Immature natural killer cell (primary cell): ENCODE data around the gene HAS3. TPM values are rescaled to one million over a fixed set of nuclear protein-coding genes. Genes with fewer than 3 reads are reported as not detected.

Experiments used
- DNase-seq, 3 donors: peaks; one replicate each; pipeline ENCODE4 v3.0.0; 2022; ENCODE audit warnings: mixed read lengths in 1 of 3
- H3K27ac Mint-ChIP-seq, 6 donors: one replicate each; pipeline ENCODE4 v1.8.0; 2020; ENCODE audit warnings: mixed read lengths in 6 of 6, mild to moderate bottlenecking in 5 of 6, inconsistent platforms in 4 of 6, moderate library complexity in 3 of 6
- H3K27me3 Mint-ChIP-seq, 3 donors: one replicate each; pipeline ENCODE4 v1.8.0; 2020 to 2021; ENCODE audit warnings: low read depth in 3 of 3, mild to moderate bottlenecking in 3 of 3, mixed read lengths in 3 of 3, moderate library complexity in 3 of 3, inconsistent platforms in 1 of 3
- H3K36me3 Mint-ChIP-seq, 3 donors: one replicate each; pipeline ENCODE4 v1.8.0; 2020; ENCODE audit warnings: mixed read lengths in 3 of 3, inconsistent platforms in 2 of 3, mild to moderate bottlenecking in 2 of 3
- H3K4me1 Mint-ChIP-seq, 2 donors: one replicate each; pipeline ENCODE4 v1.8.0; 2020; ENCODE audit warnings: inconsistent platforms in 2 of 2, mild to moderate bottlenecking in 2 of 2, mixed read lengths in 2 of 2, moderate library complexity in 1 of 2
- H3K4me3 Mint-ChIP-seq, 5 donors: one replicate each; pipeline ENCODE4 v1.8.0; 2020; ENCODE audit warnings: mild to moderate bottlenecking in 5 of 5, mixed read lengths in 5 of 5, inconsistent platforms in 3 of 5, moderate library complexity in 3 of 5
- H3K9me3 Mint-ChIP-seq, 6 donors: one replicate each; pipeline ENCODE4 v1.8.0; 2020; ENCODE audit warnings: mild to moderate bottlenecking in 6 of 6, mixed read lengths in 6 of 6, inconsistent platforms in 4 of 6, moderate library complexity in 3 of 6
- polyA plus RNA-seq, 3 donors: library from polyadenylated mRNA; unstranded; fragments of 300-500 nt; fragmentation: Illumina TruSeq; gene quantifications; one replicate each; pipeline ENCODE4 v1.2.3, GENCODE V29; 2021

HAS3 gene
- polyA plus RNA-seq, 3 donors from 2014 or later: 0.32 to 0.35 TPM; not detected in 1

DNA sequence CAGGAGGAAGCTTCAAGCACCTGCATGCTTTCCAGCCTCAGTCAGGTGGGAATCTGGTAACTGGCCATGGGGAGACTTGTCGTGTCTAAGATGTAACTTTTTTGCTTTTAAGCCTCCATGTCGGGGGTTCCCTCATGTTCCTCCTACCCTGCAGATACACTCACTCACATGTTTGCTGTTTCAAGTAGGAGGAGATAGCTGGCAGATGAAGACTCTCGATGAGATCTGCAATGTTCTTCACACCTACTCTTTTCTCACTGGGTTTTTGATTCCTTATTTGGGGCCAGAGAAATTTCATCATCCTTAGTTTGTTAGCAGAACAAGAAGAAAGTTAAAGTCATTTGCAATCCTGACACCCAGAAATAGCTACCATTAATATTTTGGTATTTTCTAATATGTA lies 51.7 kb downstream of the HAS3 start:
- Mint-ChIP-seq H3K4me3 (no peak overlapping the region), H3K4me1 (no peaks in the 10 kb centered on the region), H3K9me3 (no peaks in the 10 kb centered on the region), H3K27ac (peak overlapping the region in 1 of 6 donors; percentile 18), H3K36me3 (peaks cover 41 to 54% (median 47%) of the 10 kb centered on the region in 3 donors), H3K27me3 (no peaks in the 10 kb centered on the region)
- no peak for DNase-seq

DNA sequence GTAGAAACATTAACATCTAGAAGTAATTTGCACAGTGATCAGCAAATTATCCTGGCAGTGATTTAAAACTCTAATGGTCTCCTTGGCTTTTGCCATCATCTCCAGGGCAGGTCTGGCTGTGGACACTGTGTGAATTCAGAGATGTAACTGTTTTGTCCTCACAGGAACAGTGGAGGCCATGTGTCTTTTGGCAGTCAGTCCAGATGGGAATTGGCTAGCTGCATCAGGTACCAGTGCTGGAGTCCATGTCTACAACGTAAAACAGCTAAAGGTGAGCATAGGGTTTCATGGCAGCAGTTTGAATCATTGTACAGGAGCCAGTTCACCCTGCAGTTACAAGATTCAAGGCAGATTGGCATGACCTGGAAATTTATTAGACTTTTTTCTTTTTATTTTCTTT lies 54.7 kb downstream of the HAS3 start:
- Mint-ChIP-seq H3K4me1 (no peaks in the 10 kb centered on the region), H3K36me3 (peaks cover 40 to 54% (median 54%) of the 10 kb centered on the region in 3 donors), H3K4me3 (no peak overlapping the region), H3K27me3 (no peaks in the 10 kb centered on the region), H3K9me3 (no peaks in the 10 kb centered on the region), H3K27ac (peak overlapping the region in 1 of 6 donors; percentile 21)
- DNase-seq: no peak

GRCh38 chr16:69165584-69165983 lies 60.1 kb downstream of the HAS3 start:
- H3K27me3 Mint-ChIP-seq: no peaks in the 10 kb centered on the region
- H3K27ac Mint-ChIP-seq: peak overlapping the region in 2 of 6 donors; percentile 36 to 83
- peaks cover 20 to 26% of the 10 kb centered on the region in 2 donors for H3K4me1 Mint-ChIP-seq
- H3K36me3 Mint-ChIP-seq: peaks cover 28 to 50% (median 41%) of the 10 kb centered on the region in 3 donors
- no peak overlapping the region for H3K4me3 Mint-ChIP-seq
- no peak for DNase-seq
- no peaks in the 10 kb centered on the region for H3K9me3 Mint-ChIP-seq

GRCh38 chr16:69166221-69166833 lies 60.9 kb downstream of the HAS3 start:
- peak; percentile 13 to 18 (median 17) for DNase-seq
- peaks cover 20 to 26% of the 10 kb centered on the region in 2 donors for H3K4me1 Mint-ChIP-seq
- no peaks in the 10 kb centered on the region for H3K27me3 Mint-ChIP-seq
- peak overlapping the region in 5 of 6 donors; percentile 26 to 83 (median 52) for H3K27ac Mint-ChIP-seq
- H3K9me3 Mint-ChIP-seq: no peaks in the 10 kb centered on the region
- peak overlapping the region in 2 of 5 donors; percentile 18 to 30 for H3K4me3 Mint-ChIP-seq
- H3K36me3 Mint-ChIP-seq: peaks cover 23 to 44% (median 36%) of the 10 kb centered on the region in 3 donors

DNA sequence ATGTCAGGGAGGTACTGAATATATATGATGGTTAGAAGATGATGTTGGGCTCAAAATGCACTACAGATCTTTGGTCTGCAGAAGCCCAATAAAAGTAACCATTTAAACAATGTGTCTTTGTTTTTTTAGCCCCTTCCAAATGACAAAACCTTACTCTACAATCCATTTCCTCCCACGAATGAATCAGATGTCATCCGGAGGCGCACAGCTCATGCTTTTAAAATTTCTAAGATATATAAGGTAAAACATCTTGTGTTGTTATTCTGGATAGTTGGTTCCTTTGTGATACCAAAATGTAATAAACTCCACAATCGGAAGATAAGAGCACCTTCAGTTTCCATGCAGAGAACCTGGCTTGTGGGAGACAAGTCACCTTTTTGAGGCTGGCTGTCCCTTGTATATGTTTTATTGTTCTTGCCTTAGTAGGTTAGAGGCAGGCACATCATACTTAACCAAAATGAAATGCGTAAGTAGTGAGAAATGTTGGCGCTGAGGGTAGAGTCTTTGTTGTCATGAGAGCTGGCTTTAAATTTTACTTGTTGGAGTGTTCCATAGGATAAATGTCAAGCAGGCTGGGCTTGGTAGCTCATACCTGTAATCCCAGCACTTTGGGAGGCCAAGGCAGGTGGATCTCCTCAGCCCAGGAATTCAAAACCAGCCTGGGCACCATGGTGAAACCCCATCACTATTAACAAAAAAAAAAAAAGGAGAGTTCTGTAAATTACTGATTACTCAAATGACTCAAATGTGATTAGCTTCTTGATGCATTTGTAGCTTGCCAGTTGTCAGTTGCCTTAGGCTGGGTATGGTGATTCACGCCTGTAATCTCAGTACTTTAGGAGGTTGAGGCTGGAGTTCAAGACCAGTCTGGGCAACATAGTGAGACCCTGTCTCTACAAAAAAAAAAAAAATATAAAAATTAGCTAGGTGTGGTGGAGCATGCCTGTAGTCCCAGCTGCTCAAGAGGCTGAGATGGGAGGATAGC lies 61.8 kb downstream of the HAS3 start:
- peaks cover 23 to 46% (median 36%) of the 10 kb centered on the region in 3 donors for H3K36me3 Mint-ChIP-seq
- peaks cover 20 to 31% of the 10 kb centered on the region in 2 donors for H3K4me1 Mint-ChIP-seq
- H3K27ac Mint-ChIP-seq: peak overlapping the region in 2 of 6 donors; percentile 9 to 74
- H3K4me3 Mint-ChIP-seq: no peak overlapping the region
- no peaks in the 10 kb centered on the region for H3K9me3 Mint-ChIP-seq
- H3K27me3 Mint-ChIP-seq: no peaks in the 10 kb centered on the region
- DNase-seq: no peak

Other genes starting within 250 kb of the HAS3 start
- gene CHTF8, start 26.9 kb downstream of the HAS3 start, polyA plus RNA-seq: 100 to 1,000 TPM; 134 to 160 (median 150) TPM
- gene UTP4, start 27.0 kb downstream of the HAS3 start, polyA plus RNA-seq: 10 to 100 TPM; 38.8 to 69.1 (median 50.4) TPM
- 10 to 100 TPM; 16.7 to 23.1 (median 17.7) TPM for gene SNTB2, start 81.5 kb downstream of the HAS3 start, polyA plus RNA-seq
- gene VPS4A, start 205.7 kb downstream of the HAS3 start, polyA plus RNA-seq: 10 to 100 TPM; 26.5 to 52.0 (median 30.9) TPM
- gene PDF, start 224.9 kb downstream of the HAS3 start, polyA plus RNA-seq: 1 to 10 TPM; 6.3 to 10.0 (median 6.3) TPM
- 10 to 100 TPM; 36.6 to 52.0 (median 44.4) TPM for gene COG8, start 233.9 kb downstream of the HAS3 start, polyA plus RNA-seq
- gene NIP7, start 234.1 kb downstream of the HAS3 start, polyA plus RNA-seq: 10 to 100 TPM; 13.0 to 24.9 (median 23.2) TPM
- gene TMED6, start 246.1 kb downstream of the HAS3 start, polyA plus RNA-seq: not detected